Neural crest cell (in vitro differentiated cells): ENCODE measurements around the gene GIMAP5. TPM values are rescaled to one million over a fixed set of nuclear protein-coding genes. Genes with fewer than 3 reads are reported as not detected.

ENCODE experiments used
- DNase-seq: peaks from one replicate; pipeline ENCODE4 v3.0.0; 2021; ENCODE audit warnings: low read depth, mixed read lengths, low spot score
- H3K27ac Mint-ChIP-seq: one replicate; pipeline ENCODE4 v1.8.0; 2021; ENCODE audit warnings: mild to moderate bottlenecking, mixed read lengths; ENCODE audit not compliant: unreplicated experiment
- H3K27me3 Mint-ChIP-seq: 2 replicates; pipeline ENCODE4 v1.8.0; 2021; ENCODE audit warnings: low read depth, mild to moderate bottlenecking, mixed read lengths
- H3K36me3 Mint-ChIP-seq: 2 replicates; pipeline ENCODE4 v1.8.0; 2021; ENCODE audit warnings: low read depth, mild to moderate bottlenecking, mixed read lengths
- H3K4me1 Mint-ChIP-seq: 2 replicates; pipeline ENCODE4 v1.8.0; 2021; ENCODE audit warnings: mixed read lengths
- H3K4me3 Mint-ChIP-seq: one replicate; pipeline ENCODE4 v1.8.0; 2021; ENCODE audit warnings: mild to moderate bottlenecking, mixed read lengths
- H3K9me3 Mint-ChIP-seq: 2 replicates; pipeline ENCODE4 v1.8.0; 2021; ENCODE audit warnings: mixed read lengths
- CTCF ChIP-seq: fragments of 200-600 bp; sonication (generic); conservative IDR thresholded peaks from 2 replicates; pipeline ENCODE4 v1.5.0; 2021; ENCODE audit warnings: antibody characterized with exemption, mild to moderate bottlenecking
- total RNA-seq: library from RNA; stranded (reverse); gene quantifications from 2 replicates; pipeline ENCODE4 v1.2.1, GENCODE V29; 2021

The GIMAP5 gene
- total RNA-seq, 1 donor from 2014 or later: 0.19 TPM

- Mint-ChIP-seq H3K27ac (no peak overlapping the region), H3K4me1 (no peaks in the 10 kb centered on the region), H3K27me3 (peaks cover 2% of the 10 kb centered on the region), H3K9me3 (no peaks in the 10 kb centered on the region), H3K36me3 (no peaks in the 10 kb centered on the region), H3K4me3 (no peak overlapping the region)
- no peak for TF ChIP-seq CTCF
- no peak for DNase-seq
These were observed 54.7 kb downstream of the GIMAP5 start for GRCh38 chr7:150791746-150792452.

Other genes starting within 250 kb of the GIMAP5 start
- not detected in 2 replicates for gene GIMAP7, start 222.5 kb upstream of the GIMAP5 start, total RNA-seq
- gene GIMAP4, start 170.0 kb upstream of the GIMAP5 start, total RNA-seq: not detected in 2 replicates
- gene GIMAP6, start 105.0 kb upstream of the GIMAP5 start, total RNA-seq: not detected in 2 replicates
- not detected in 2 replicates for gene GIMAP2, start 51.7 kb upstream of the GIMAP5 start, total RNA-seq
- gene GIMAP1, start 20.8 kb upstream of the GIMAP5 start, total RNA-seq: not detected in 2 replicates
- 2.2 and 3.1 TPM in 2 replicates for gene TMEM176B, start 62.9 kb downstream of the GIMAP5 start, total RNA-seq
- gene TMEM176A, start 63.4 kb downstream of the GIMAP5 start, total RNA-seq: 2.0 TPM in 2 replicates
- not detected in 2 replicates for gene AOC1, start 115.1 kb downstream of the GIMAP5 start, total RNA-seq
- gene KCNH2, start 240.9 kb downstream of the GIMAP5 start, total RNA-seq: 10.7 and 12.4 TPM in 2 replicates